Measurements from ENCODE around the gene C17orf107.

GRCh38 chr17:4899341-4900230 is at the start of gene C17orf107:
- TF ChIP-seq CTCF (CRISPR knock-in tag; IDR thresholded peaks at IDR 0.05), result no peak
- TF ChIP-seq ZNF431 (CRISPR knock-in tag; IDR thresholded peaks at IDR 0.05; ENCODE audit: borderline replicate concordance, low read depth), result no peak
- no peak for TF ChIP-seq ZBTB26 (CRISPR knock-in tag; IDR thresholded peaks at IDR 0.05; ENCODE audit: borderline replicate concordance)
- no peak for TF ChIP-seq PHF8 (CRISPR knock-in tag; IDR thresholded peaks at IDR 0.05)
- no peak for TF ChIP-seq EP300 (IDR thresholded peaks at IDR 0.05; ENCODE audit: low read depth in 2 of 2, low read length in 2 of 2)
- TF ChIP-seq EP300 (CRISPR knock-in tag; IDR thresholded peaks at IDR 0.05; ENCODE audit: borderline replicate concordance), result no peak
- TF ChIP-seq RCOR2 (CRISPR knock-in tag; IDR thresholded peaks at IDR 0.05), result no peak
- TF ChIP-seq USF2 (IDR thresholded peaks at IDR 0.05; ENCODE audit: low read depth, low read length), result no peak
- TF ChIP-seq USF2 (CRISPR knock-in tag; IDR thresholded peaks at IDR 0.05; ENCODE audit: borderline replicate concordance), result no peak
- TF ChIP-seq FOXM1 (CRISPR knock-in tag; IDR thresholded peaks at IDR 0.05), result no peak
- no peak for TF ChIP-seq MXD4 (CRISPR knock-in tag; IDR thresholded peaks at IDR 0.05)

Measured in HepG2 (cell line).